HuH-7 (cell line): ENCODE results near the gene TRMT44.
"Not testable (repeated sequence)": the region's sequence is repeated elsewhere in the genome, so short reads cannot be mapped to it uniquely, and the experiment has no call there.

Source experiments
- DNase-seq: peaks from one replicate; pipeline ENCODE4 v3.0.0; 2011; ENCODE audit warnings: low spot score

Gene TRMT44

GRCh38 chr4:8406887-8407286, 33.7 kb upstream of the TRMT44 start:
- not testable (repeated sequence) for DNase-seq

- DNase-seq = no peak
These were observed 33.3 kb upstream of the TRMT44 start for GRCh38 chr4:8407316-8407715.

- DNase-seq = no peak
These were observed 32.8 kb upstream of the TRMT44 start for GRCh38 chr4:8407756-8408155.

- no peak for DNase-seq
These were observed 31.1 kb upstream of the TRMT44 start for GRCh38 chr4:8409264-8410065.

GRCh38 chr4:8410066-8410625, 30.4 kb upstream of the TRMT44 start:
- DNase-seq = no peak

- DNase-seq = peak; percentile 87
These were observed 29.8 kb upstream of the TRMT44 start for GRCh38 chr4:8410641-8411271.

- no peak for DNase-seq
These were observed 29.0 kb upstream of the TRMT44 start for GRCh38 chr4:8411351-8412180.

- DNase-seq = no peak
These were observed 28.3 kb upstream of the TRMT44 start for GRCh38 chr4:8412288-8412687.

GRCh38 chr4:8414377-8414776, 26.2 kb upstream of the TRMT44 start:
- no peak for DNase-seq

GRCh38 chr4:8417071-8417614, 23.4 kb upstream of the TRMT44 start:
- no peak for DNase-seq

GRCh38 chr4:8419222-8420041, 21.1 kb upstream of the TRMT44 start:
- no peak for DNase-seq

- not testable (repeated sequence) for DNase-seq
These were observed 20.4 kb upstream of the TRMT44 start for GRCh38 chr4:8420151-8420550.

GRCh38 chr4:8422327-8422726, 18.2 kb upstream of the TRMT44 start:
- DNase-seq = no peak

- DNase-seq = no peak
These were observed 17.8 kb upstream of the TRMT44 start for GRCh38 chr4:8422786-8423185.

GRCh38 chr4:8427262-8427661, 13.3 kb upstream of the TRMT44 start:
- no peak for DNase-seq

- peak; percentile 20 for DNase-seq
These were observed 12.8 kb upstream of the TRMT44 start for GRCh38 chr4:8427761-8428287.

GRCh38 chr4:8428288-8429097, 12.1 kb upstream of the TRMT44 start:
- DNase-seq = peak; percentile 90

- no peak for DNase-seq
These were observed 9.0 kb upstream of the TRMT44 start for GRCh38 chr4:8431553-8431952.

GRCh38 chr4:8433136-8433535, 7.4 kb upstream of the TRMT44 start:
- no peak for DNase-seq
